NCI-H1436 treated with DMSO at 0.1 percent for 48 hours (cell line): ENCODE measurements around the gene TEX11.
A peak's percentile ranks its signal among the peaks of the same experiment; 100 is the strongest.
"Not testable (repeated sequence)": the region's sequence is repeated elsewhere in the genome, so short reads cannot be mapped to it uniquely, and the experiment has no call there.

Experiments
- DNase-seq: peaks from one replicate; lab custom pipeline; 2025; lab: John Stamatoyannopoulos, UW

The TEX11 gene

DNA sequence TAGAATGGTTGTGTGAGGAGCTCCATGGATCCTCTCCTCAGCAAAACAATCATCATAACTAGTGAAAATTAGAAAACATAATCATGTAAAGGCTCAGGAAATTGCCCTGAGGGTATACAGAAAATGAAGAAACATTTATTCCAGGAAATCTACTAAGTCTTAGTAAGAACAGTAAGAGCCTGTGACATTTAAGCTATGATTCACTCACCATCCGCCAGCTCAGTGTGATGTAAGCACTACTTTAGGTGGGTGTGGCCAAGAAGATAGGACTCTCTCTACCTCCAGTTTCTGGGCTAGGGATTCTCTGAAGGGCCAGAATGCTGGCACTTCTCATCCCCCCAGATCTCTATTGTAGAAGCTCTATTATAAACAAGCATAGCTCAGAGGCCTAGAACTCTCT lies 316.4 kb downstream of the TEX11 start:
- DNase-seq = no peak

DNA sequence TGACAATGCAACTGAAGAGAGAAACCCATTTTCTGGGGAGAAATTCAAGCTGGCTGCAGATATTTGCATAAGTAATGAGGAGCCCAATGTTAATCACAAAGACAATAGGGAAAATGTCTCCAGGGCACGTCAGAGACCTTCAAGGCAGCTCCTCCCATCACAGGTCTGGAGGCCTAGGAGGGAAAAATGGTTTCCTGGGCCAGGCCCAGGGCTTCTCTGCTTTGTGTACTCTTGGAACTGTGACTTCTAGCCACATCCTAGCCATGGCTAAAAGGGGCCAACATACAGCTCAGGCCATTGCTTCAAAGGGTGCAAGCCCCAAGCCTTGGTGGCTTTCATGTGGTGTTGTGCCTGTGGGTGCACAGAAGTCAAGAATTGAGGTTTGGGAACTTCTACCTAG lies 321.4 kb downstream of the TEX11 start:
- not testable (repeated sequence) for DNase-seq

DNA sequence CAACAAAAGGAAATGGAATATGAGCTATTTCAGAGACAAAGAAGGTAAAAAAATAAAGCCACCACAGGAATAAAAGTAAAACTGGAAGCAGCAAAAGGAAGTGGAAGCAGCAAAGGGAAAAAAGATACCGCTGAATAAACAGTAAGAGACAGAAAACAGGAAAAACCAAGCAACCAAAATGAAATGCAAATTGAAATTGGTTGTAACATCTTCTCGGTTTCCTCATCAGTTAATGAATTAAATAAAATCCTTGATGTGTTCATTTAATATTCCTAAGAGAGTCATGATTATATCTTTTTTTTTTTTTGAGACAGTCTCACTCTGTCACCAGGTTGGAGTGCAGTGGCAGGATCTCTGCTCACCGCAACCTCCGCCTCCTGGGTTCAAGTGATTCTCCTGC lies 331.1 kb downstream of the TEX11 start:
- DNase-seq = no peak

DNA sequence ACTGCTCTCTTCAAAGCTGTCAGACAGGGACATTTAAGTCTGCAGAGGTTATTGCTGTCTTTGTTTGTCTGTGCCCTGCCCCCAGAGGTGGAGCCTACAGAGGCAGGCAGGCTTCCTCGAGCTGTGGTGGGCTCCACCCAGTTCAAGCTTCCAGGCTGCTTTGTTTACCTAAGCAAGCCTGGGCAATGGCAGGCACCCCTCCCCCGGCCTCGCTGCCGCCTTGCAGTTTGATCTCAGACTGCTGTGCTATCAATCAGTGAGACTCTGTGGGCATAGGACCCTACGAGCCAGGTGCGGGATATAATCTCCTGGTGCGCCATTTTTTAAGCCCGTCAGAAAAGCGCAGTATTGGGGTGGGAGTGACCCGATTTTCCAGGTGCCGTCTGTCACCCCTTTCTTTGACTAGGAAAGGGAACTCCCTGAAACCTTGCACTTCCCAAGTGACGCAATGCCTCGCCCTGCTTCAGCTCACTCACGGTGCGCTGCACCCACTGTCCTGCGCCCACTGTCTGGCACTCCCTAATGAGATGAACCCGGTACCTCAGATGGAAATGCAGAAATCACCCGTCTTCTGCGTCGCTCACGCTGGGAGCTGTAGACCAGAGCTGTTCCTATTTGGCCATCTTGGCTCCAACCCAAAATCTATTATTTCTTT lies 338.5 kb downstream of the TEX11 start:
- DNase-seq = not testable (repeated sequence)

DNA sequence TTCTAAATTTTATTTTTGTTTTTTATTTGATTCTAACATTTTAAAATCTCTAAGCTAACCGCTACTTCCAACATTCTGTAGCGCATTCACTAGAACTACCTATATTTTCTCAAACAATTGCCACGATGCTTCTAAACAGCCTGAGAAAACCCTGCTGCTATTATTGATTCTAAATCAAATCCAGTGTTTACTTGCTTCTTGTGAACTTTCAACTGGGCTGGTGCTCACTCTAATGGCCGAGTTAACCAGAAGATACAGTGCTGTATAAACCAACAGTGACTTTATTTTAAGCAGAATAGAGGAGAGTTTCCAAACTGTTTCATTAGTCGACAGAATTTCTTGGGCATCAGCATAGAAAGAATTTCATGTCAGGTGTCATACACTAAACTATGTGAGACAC lies 353.6 kb downstream of the TEX11 start:
- no peak for DNase-seq

DNA sequence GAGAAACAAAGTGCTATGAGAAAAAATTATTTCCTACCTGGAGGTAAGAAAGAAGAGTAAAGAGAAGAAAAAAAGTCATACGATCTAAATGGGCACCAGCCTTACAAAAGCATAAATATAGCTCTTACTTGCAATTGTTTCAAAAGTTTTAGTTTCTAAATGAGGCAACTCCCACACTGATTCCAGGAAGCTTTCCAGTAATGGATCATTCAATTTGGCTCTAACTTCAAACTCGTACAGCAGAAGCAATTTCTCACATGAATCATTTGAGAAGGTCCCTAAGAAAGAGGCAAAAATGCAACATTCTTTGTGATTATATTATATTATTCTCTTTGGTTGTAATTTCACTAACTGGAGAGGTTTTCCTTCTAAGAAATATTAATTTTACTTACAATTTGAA lies 354.0 kb downstream of the TEX11 start:
- DNase-seq = no peak

DNA sequence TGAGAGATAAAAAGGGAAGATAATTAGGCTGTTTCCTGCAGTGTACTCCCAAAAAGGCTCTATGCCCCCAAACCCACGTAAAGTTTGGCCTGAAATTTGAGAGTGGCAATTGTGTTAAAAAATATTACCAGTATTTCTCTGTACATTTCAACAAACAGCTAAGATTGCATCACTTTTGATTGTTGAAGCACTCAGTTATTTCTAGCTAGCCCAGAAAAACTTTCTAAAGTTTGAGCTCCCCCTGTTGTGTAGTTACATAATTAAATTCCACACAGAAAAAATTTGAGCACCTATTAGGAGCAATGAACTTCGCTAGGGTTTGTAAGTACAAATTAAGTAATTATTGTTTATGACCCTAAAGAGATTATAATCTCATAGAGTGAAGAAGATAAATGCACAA lies 354.4 kb downstream of the TEX11 start:
- DNase-seq = no peak

DNA sequence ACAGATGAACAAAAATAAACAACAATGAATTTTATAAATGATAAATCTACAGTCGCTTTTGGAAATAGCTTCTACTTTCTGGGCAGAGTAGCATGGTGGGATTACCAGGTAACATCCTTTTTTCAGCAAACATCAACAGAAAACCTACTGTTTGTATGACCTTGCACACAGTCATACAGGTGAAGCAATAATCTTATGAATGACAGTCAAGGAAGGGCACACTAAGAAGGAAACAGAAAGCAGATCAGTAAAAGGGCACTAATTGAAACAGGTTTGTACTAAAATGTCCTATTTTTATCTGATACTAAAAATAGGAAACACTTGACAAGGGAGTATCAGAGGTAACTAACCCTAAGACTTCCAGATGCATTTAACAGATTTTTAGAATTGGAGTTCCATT lies 355.0 kb downstream of the TEX11 start:
- no peak for DNase-seq

DNA sequence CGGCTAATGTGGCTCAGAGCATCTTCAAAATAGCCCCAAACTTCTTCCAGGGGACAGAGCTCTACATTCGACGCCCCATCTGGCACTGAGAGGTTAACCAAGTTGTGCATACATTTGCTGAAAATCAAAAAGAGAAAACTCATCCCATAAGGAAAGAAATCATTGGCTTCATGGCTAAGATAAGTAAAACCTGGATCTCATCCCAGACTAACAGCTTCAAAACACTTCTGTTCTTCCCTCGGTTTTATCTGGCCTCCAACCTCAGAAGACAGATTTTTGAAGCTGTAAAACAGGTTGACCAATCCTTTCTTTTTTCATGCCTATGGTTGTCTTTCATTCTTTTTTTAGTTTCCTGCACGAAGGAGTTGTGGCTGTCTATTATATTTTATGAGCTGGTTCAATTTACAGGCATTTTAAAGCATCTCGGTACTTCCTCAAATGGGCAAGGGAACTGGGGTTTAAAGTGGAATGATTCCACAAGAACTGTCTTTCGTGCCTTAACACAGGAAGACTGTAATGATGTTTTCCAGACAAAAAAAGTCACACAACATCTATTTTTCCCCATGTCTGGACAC lies 356.3 kb downstream of the TEX11 start:
- DNase-seq = no peak

DNA sequence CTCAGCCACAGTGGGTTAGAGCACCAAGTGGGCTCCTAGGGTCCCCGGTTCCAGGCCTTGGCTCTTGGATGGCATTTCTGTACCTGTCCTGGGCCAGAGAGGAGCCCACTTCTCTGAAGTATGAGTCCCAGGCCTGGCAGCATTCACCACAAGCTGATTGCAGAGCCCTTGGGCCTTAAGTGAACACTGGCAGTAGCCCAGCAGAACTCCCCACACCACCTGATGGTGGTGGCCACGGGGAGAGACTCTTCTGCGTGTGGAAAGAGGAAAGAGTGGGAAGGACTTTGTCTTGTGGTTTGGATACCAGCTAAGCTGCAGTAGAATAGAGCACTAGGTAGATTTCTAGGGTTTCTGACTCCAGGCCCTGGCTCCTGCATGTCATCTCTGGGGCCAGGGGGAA lies 359.1 kb downstream of the TEX11 start:
- no peak for DNase-seq

DNA sequence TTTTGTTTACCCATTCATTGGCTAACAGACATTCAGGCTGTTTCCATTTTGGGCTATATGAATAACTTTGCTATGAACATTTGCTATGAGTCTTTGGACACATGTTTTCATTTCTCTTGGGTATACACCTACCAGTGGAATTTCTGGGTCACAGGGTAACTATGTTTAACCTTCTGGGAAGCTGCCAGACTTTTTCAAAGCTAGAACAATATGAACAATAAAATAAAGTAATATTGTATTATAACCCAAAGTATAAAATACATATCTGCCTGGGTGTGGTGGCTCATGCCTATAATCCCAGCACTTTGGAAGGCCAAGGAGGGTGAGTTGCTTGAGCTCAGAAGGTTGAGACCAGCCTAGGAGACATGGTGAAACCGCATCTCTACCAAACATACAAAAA lies 373.3 kb downstream of the TEX11 start:
- DNase-seq = no peak

DNA sequence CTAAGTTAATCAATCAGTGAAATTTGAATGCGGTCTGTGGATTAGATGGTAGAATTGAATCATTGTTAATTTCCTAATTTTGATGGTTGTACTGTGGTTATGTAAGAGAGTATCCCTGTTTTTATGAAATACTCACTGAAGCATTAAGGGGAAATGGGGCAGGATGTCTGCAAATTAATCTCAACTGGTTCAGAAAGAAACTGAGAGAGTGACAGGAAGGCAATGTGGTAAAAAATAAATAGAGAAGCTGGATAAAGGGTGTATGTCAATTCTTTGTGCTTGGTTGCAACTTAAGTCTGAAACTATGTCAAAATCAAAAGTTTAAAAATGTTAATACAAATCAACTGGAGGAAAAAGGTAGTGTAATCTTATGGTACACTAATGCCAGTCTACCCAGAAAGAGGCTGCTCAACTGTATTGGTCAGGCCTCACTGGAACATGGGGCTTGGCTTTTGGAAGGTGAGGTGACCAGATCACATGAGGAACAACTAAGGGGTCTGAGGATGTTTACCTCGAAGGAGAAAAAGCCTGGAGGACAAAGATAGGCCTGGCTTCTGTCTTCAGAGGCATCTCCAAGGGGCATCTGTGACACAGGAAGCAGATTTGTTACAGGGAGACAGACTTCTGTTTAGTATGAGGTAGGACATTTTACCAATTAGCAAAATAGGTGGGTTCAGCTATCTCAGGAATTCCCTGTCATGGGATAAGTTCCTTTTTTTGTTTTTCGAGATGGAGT lies 380.7 kb downstream of the TEX11 start:
- no peak for DNase-seq

DNA sequence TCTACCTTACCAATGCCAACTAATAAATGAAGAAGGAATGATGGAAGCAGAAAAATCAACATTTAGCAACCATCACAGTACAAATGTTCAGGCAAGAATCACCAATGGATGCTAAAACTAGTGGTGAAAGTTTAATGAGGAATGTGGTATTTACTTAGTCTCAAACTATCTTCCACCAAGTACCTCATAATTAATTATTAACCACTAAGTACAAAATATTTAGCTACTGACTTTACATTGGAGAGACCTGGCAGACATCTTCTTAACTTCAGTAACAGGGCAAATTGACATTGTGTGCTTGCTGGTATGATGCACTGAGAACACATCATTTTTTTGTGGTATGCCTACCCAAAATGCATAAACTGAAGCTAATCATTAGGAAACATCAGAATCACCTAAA lies 381.5 kb downstream of the TEX11 start:
- DNase-seq = no peak

DNA sequence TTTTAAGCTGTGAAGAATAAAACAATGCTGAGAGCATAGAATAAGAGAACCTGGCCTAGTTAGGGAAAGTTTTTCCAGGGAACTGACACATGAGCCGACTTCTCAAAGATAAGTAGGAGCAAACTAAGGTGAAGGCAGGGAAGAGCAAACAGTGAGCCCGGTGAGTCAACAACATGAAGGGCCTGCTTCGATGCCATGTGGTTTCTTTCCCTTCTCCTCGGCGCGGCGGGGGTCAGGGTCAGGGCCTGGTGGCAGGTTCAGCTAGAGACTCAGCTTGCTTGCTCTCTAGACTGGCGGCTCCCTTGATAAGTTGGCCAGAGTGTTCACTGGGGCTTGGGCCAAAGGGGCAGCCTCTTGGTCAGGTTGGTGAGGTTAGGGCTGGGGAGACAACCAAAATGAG lies 382.8 kb downstream of the TEX11 start:
- no peak for DNase-seq

DNA sequence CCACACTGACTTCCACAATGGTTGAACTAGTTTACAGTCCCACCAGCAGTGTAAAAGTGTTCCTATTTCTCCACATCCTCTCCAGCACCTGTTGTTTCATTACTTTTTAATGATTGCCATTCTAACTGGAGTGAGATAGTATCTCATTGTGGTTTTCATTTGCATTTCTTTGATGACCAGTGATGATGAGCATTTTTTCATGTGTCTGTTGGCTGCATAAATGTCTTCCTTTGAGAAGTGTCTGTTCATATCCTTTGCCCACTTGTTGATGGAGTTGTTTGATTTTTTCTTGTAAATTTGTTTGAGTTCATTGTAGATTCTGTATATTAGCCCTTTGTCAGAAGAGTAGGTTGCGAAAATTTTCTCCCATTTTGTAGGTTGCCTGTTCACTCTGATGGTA lies 392.8 kb downstream of the TEX11 start:
- DNase-seq = not testable (repeated sequence)

DNA sequence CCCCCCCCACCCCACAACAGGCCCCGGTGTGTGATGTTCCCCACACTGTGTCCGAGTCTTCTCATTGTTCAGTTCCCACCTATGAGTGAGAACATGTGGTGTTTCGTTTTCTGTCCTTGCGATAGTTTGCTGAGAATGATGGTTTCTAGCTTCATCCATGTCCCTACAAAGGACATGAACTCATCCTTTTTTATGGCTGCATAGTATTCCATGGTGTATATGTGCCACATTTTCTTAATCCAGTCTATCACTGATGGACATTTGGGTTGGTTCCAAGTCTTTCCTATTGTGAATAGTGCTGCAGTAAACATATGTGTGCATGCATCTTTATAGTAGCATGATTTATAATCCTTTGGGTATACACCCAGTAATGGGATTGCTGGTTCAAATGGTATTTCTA lies 393.2 kb downstream of the TEX11 start:
- not testable (repeated sequence) for DNase-seq

DNA sequence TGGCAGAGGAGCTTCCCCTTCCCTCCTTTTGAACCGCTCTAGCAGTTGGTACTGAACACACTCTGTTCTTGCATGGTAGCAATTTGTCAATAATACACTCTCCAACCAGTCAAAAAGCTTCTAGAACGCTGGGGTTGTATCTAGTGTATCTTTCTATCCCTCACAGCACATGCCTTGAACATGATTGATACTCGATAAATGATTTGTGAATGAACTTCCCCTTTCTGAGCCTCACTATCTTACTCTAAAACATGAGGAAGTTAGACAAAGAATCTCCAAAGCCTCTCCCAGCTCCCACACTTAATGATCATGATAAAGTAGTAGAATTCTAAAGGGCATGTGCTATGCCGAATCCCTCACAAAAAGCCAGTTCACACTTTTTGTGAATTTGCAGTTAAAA lies 399.4 kb downstream of the TEX11 start:
- no peak for DNase-seq

DNA sequence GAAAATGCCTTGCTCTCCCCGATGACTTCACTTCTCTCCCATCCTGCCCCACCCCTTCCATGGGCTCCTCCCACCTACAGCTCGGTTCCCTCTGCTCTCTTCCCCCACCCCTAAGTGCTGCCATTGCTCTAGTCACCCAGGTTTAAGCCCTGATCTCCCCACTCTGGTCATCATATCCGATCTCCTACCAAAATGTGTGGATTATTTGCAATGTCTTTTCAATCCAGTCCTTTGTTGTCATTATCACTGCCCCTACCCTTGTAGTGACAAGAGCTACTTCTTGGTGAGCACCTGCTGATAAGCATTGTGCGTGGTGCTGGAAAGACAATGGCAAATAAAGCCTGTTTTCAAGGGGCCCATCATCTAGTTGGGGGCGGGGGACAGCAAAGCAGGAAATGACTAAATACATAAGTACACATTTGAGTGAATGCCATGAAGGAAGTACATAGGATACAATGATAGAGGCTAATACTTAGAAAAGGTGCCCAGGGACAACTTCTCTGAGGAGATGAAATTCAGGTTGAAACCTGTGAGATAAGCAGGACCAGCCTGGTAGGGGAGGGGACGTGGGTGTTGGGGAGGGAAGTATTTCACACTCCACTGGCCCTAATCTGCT lies 400.1 kb downstream of the TEX11 start:
- DNase-seq = peak; percentile 35

DNA sequence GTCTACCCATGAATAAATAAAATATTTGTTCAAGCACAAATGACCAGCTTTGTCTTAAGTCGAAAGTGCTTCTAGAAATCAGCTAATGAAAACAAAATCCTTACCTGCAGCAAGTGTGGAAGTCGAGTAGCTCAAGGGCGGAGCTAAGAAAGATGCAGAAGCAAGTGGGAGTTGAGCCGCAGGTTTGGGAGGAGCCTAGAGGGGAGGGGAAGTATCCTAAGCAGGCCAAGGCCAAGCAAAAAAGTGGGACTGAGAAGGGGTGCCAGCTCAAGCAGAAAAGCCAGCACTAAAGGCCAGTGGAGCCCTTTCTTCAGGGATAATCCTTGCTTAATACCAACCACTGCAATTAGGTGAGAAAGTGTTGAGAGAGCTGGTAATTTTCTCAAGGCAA lies 403.1 kb downstream of the TEX11 start:
- no peak for DNase-seq

DNA sequence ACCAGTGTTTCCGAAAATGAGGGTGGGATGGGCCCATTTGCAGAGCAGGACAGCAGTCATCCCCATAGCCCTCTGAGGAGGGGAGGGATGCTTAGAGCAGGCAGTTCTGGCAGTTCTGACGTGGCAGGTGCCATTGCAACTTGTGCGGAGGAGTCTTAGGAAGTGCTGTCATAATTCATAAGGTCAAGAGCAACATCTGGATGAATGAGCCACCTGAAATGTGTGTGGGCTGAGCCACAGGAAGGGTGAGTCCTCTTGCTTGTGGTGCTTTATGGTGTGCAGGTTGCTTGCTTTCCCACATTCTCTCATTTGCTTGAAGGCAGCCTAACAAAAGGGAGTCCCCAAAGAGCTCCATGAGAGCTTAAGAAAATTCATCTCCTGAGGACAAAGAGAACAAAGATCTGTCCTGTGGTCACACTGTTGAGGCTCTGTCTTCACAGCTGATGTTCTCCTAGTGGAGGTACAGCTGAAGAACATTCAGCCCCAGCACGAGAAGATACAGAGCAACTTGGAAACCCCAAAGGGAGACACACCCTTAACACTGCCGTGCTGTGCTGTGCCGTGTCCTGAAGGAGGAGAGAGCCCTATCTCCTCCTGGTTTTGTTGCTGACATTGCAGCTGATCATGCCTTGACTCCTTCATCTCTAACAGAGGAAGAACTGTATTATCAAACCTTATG lies 403.6 kb downstream of the TEX11 start:
- DNase-seq = no peak

DNA sequence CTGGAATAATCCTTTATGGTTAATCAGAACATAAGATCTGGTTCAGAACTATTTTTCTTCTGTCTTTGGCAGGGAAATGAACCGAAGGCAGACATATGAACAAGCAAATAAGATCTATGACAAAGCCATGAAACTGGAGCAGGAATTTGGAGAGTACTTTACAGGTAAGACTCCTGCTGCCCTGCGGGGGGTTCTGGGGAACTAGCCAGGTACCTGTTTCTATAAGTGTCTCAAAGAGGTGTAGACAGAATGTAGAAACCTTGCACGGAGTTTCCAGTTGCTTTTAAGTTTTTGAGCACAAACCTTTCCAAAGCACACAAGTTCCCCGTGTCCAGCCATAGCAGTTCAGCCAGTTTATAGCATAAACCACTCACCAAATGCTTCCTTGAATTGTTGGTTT lies 407.7 kb downstream of the TEX11 start:
- DNase-seq = no peak

DNA sequence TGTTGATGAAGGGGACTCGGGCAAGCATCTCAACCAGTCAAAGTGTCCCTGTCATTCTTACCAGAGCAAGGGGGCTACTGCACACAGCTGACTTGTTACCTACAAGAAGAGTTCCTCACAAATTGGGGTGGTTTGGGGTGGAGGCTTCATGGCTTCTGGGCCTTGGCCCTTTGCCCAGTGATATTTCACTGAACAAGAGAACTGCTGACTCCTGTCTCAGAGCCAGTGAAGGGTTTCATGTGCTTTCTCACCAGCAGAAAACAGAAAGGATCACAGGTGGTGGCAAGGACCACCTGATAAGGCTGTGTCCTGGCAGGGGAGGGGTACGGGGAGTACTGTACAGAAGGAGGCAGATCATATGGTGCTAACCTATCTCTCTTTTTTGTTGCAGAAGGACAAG lies 410.4 kb downstream of the TEX11 start:
- no peak for DNase-seq

DNA sequence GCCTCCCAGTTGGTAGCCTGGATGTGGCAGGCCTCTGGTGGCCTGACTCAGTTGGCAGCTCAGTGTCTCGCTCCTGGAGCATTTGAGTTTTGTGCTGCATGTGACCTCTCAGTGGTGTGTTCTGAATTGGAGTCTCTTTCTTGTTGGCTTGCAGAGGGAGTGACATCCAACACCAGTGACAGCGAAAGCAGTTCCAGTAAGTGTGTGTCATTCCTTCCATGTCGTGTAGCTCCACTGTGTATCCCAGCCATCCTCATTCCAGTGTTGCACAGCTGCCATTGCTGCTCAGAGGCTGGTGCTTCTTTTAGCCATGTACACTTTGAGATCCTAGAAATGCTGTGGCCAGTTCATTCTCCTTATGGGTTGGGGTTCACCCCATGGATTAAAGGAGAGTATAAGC lies 411.5 kb downstream of the TEX11 start:
- DNase-seq = no peak
